Kidney (tissue), 14 donors: ENCODE measurements around the gene USH2A. TPM values are rescaled to one million over a fixed set of nuclear protein-coding genes. Genes with fewer than 3 reads are reported as not detected.

ENCODE experiments used
- DNase-seq, 5 donors: peaks; one replicate each; pipeline ENCODE4 v3.0.0-alpha.2; 2013 to 2020
- FAIRE-seq: peaks from 2 replicates; lab custom pipeline; 2012; peaks lifted over from hg19 to GRCh38; lab: Jason Lieb, UNC
- H3K27ac ChIP-seq, 2 donors: one replicate each; pipeline ENCODE4 v1.7.0; 2013; ENCODE audit warnings: low read depth in 2 of 2, low read length in 2 of 2, inconsistent platforms in 1 of 2
- H3K27me3 ChIP-seq: one replicate; pipeline ENCODE4 v1.7.1; 2013; ENCODE audit warnings: low read length, inconsistent platforms; ENCODE audit not compliant: control insufficient read depth, insufficient read depth
- H3K36me3 ChIP-seq, 3 donors: one replicate each; pipeline versions ENCODE4 v1.7.0 to v1.7.1; 2013; ENCODE audit warnings: low read length in 3 of 3, control low read depth in 1 of 3, inconsistent platforms in 1 of 3; ENCODE audit not compliant: insufficient read depth in 3 of 3, control insufficient read depth in 2 of 3
- H3K4me1 ChIP-seq, 3 donors: one replicate each; pipeline versions ENCODE4 v1.7.0 to v1.7.1; 2013; ENCODE audit warnings: low read length in 3 of 3, inconsistent platforms in 1 of 3, low read depth in 1 of 3; ENCODE audit not compliant: control insufficient read depth in 2 of 3, insufficient read depth in 2 of 3
- H3K4me3 ChIP-seq, 3 donors: one replicate each; pipeline versions ENCODE4 v1.7.0 to v1.8.1; 2013; ENCODE audit warnings: low read length in 3 of 3, control low read depth in 1 of 3, inconsistent platforms in 1 of 3
- H3K9ac ChIP-seq, 3 donors: one replicate each; pipeline versions ENCODE4 v1.7.0 to v1.7.1; 2013; ENCODE audit warnings: low read length in 3 of 3, control low read depth in 1 of 3, inconsistent platforms in 1 of 3
- H3K9me3 ChIP-seq, 3 donors: one replicate each; pipeline versions ENCODE4 v1.7.0 to v1.7.1; 2013; ENCODE audit warnings: low read length in 3 of 3, control low read depth in 1 of 3, inconsistent platforms in 1 of 3; ENCODE audit not compliant: control insufficient read depth in 2 of 3, insufficient read depth in 1 of 3
- CTCF ChIP-seq: IDR thresholded peaks from 3 replicates; pipeline ENCODE4 v1.5.1; 2012; ENCODE audit warnings: mild to moderate bottlenecking, moderate library complexity, borderline replicate concordance; ENCODE audit not compliant: insufficient read depth; ENCODE audit errors: extremely low read depth
- intact Hi-C: fragments of 100-400 bp; cut with DNase I; formaldehyde crosslinking; loops from one replicate; pipeline ENCODE4 v1.11.1; 2022
- polyA plus RNA-seq: library from polyadenylated mRNA; stranded (reverse); fragments of 350-450 nt; fragmentation: Illumina TruSeq; extraction: RNeasy Lipid Tissue Mini Kit (QIAGEN cat#74804); gene quantifications from one replicate; pipeline ENCODE4 v1.2.3, GENCODE V29; 2014; ENCODE audit warnings: low read depth, low replicate concordance; ENCODE audit not compliant: insufficient read depth
- total RNA-seq: library from RNA; stranded (reverse); fragmentation: NEBNext Ultra II Directional; extraction: Animal tissue kit (Norgen Biotek cat#: 25700); gene quantifications from one replicate; pipeline ENCODE4 v1.2.1, GENCODE V29; 2021
- donor health status: control.
- donor health status: control.
- donor health status: control.
- donor health status: control.
- donor health status: control.
- donor health status: DM: yes; HTN: yes; CAD: no.
- donor health status: Normal renal cell carcinoma (clear cell type).

USH2A gene
- total and polyA plus RNA-seq, 2 donors from 2014 or later: 0.06 TPM; not detected in 1

GRCh38 chr1:215600867-215601266 lies 822.4 kb downstream of the USH2A start:
- no peak for FAIRE-seq
- no peaks in the 10 kb centered on the region for H3K9me3 ChIP-seq
- no peak overlapping the region for H3K27ac ChIP-seq
- no peak overlapping the region for H3K9ac ChIP-seq
- intact Hi-C loops: no loop called here
- no peak for TF ChIP-seq CTCF
- no peaks in the 10 kb centered on the region for H3K27me3 ChIP-seq
- H3K36me3 ChIP-seq: peaks cover under 1 to 8% (median 7%) of the 10 kb centered on the region in 3 donors
- H3K4me3 ChIP-seq: no peak overlapping the region
- DNase-seq: no peak
- H3K4me1 ChIP-seq: peaks cover 0 to 12% (median 0%) of the 10 kb centered on the region in 3 donors

GRCh38 chr1:215600258-215600792 lies 822.9 kb downstream of the USH2A start:
- no peak overlapping the region for H3K9ac ChIP-seq
- intact Hi-C loops: no loop called here
- peaks cover 2 to 8% (median 7%) of the 10 kb centered on the region in 3 donors for H3K36me3 ChIP-seq
- DNase-seq: peak in 2 of 5 donors; percentile 7 to 15
- peaks cover 0 to 12% (median 0%) of the 10 kb centered on the region in 3 donors for H3K4me1 ChIP-seq
- TF ChIP-seq CTCF: no peak
- no peaks in the 10 kb centered on the region for H3K27me3 ChIP-seq
- peak; percentile 11 for FAIRE-seq
- no peak overlapping the region for H3K27ac ChIP-seq
- no peaks in the 10 kb centered on the region for H3K9me3 ChIP-seq
- H3K4me3 ChIP-seq: no peak overlapping the region

- H3K27me3 ChIP-seq: no peaks in the 10 kb centered on the region
- DNase-seq (peak in 2 of 5 donors; percentile 26 to 48), FAIRE-seq (no peak)
- intact Hi-C loops: no loop called here
- H3K4me1 ChIP-seq: peaks cover 0 to 12% (median 0%) of the 10 kb centered on the region in 3 donors
- H3K36me3 ChIP-seq: peaks cover 2 to 8% (median 7%) of the 10 kb centered on the region in 3 donors
- no peak overlapping the region for H3K4me3 ChIP-seq
- TF ChIP-seq CTCF: no peak
- H3K9ac ChIP-seq: no peak overlapping the region
- no peak overlapping the region for H3K27ac ChIP-seq
- H3K9me3 ChIP-seq: no peaks in the 10 kb centered on the region
These were observed 823.7 kb downstream of the USH2A start for GRCh38 chr1:215599418-215600074.
